Effector CD4-positive, alpha-beta T cell (primary cell): Measurements from ENCODE around the gene IL11RA.

Source experiments
- DNase-seq: peaks from one replicate; pipeline ENCODE4 v3.0.0-alpha.2; 2020

The IL11RA gene

GRCh38 chr9:34687276-34688030 lies 35.5 kb downstream of the IL11RA start:
- no peak for DNase-seq

- no peak for DNase-seq
These were observed 36.5 kb downstream of the IL11RA start for GRCh38 chr9:34688329-34689115.

DNA sequence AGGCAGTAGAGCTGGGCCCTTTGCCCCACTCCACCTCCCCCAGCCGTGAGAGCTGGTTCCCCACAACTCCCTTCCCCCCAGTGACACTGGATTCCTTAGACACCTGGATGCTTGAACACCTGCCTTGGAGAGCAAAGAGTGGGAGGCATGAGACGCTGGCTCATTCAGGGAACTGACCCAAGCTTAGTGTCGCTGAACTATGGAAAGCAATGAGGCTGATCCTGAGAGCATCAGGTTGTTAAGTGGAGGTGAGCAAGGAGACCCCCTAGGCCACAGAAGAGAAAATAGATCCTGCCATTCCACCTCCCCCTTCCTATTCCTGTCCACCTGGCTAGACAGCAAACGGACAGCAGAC lies 37.1 kb downstream of the IL11RA start:
- DNase-seq, result no peak

GRCh38 chr9:34689512-34689911 lies 37.5 kb downstream of the IL11RA start:
- no peak for DNase-seq

DNA sequence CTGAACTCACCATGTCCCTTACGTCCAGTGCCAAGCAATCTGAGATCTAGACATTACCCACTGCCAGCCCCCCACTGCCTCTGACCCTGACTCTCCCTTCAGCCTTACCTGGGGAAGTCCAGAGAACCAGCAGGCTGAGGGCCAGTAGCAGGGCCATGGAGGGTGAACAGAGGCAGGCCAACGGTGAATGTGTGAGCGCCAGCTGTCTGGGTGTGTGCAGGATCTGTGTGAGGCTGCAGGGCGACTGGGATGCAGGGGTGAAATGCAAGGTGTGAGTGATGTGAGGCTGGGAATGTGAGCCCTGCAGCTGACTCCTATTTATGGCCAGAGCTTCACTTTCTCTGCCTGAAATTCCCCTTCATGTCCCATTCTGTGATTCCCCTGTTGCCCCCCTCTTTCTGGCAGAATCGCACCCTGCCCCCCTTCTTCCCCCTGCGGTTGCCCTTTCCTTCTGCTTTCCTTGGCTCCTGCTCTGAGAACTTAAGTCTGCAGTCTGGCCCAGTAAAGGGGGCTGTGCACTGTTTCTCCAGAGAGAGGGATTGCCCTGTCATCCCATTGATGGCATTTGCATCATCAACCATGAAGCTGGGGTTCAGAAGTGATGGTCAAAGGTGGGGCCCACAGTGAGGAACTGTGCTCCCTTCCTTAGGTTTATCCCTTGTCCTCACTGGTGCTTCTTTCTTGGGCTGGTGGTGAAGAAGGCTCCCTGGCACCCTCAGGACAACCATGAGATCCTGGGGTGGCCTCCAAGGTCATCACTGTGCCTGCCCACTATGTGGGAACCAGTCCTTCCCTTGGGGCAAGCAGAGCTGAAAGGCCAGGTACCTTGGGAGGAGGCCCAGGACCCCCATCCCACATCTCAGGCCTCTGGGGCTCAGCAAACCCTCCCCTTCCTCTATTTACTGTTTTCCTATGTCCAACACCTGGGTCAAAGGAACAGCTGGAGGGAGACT lies 39.3 kb downstream of the IL11RA start, which contains the start of gene CCL19:
Gene CCL19, minus strand, starts transcription at position 294 of the 953 bp plus-strand sequence. Its CDS starts 137 bp downstream, at position 157.
- DNase-seq, result no peak

DNA sequence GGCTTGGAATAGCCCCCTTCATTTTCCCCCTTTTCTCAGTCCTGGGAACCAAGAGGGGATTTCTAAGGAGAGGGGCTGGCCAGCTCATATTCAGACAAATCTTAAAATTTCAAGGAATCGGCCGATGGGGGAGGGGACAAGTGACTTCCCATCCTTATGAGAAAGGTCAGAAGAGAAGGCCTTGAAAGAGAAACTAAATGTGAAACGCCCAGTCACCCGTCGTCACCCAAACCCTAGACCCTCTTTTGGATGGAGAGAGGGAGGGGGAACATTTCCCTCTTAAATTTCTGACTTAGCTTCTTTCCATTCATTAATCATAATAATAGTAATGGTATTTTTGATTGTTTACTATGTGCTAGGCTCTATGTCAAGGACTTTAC lies 39.9 kb downstream of the IL11RA start:
- no peak for DNase-seq

DNA sequence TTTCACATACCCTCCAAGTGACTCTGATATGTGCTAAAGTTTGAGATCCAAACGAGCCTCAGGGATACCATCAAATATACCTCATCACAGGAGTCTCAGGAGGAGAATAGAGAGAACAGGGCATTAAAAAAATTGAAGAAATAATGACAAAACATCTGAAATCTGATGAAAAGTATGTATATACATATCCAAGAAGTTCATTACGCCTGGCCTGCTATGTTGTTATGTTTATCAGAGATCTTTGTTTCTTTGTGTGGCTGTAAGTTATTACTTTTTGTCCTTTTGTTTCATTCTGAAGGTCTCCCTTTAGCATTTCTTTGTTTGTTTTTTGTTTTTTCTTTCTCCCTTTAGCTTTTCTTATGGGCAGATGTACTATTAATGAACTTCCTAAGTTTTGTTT lies 41.6 kb downstream of the IL11RA start:
- no peak for DNase-seq

DNA sequence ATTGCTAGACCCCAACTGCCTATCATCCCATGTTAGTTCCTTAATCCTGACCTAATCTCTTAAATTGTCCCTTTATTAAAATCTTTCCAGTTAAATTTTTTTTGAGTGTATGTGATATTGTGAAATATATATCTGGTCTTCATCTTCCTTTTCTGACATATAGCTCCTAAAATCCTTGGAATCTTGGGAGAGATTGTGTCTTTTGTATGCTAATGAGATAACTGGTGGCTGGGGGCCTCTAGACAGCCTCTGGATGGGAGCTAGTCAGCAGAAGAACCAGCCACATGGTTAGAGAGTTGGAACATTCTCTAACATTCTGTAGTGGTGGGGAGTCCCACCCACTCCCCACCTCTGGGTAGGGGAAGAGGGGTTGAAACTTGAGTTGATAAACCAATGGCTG lies 42.8 kb downstream of the IL11RA start:
- DNase-seq, result no peak

GRCh38 chr9:34701023-34701768 lies 49.2 kb downstream of the IL11RA start:
- DNase-seq, result peak; percentile 60

- peak; percentile 74 for DNase-seq
These were observed 50.1 kb downstream of the IL11RA start for GRCh38 chr9:34701769-34702736.

DNA sequence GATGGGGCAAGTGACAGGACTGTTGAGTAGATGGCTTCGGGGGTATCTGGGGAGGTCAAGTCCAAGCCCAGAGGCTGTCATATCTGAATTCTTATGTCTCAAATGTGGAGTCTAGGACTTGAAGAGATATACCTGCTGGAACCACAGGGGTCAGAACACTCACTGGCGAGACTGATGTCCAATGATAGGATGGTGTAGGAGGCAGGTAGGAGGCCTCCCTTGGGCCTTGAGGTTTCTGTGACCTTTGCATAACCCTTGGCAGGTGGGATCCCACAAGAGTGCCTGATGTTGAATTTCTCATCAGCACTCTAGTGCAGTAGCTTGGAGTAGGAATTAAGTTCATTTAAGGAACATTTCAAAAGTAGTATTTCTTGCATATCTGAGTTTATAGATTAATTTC lies 55.1 kb downstream of the IL11RA start:
- no peak for DNase-seq

- DNase-seq, result no peak
These were observed 57.4 kb downstream of the IL11RA start for GRCh38 chr9:34709196-34709978.

DNA sequence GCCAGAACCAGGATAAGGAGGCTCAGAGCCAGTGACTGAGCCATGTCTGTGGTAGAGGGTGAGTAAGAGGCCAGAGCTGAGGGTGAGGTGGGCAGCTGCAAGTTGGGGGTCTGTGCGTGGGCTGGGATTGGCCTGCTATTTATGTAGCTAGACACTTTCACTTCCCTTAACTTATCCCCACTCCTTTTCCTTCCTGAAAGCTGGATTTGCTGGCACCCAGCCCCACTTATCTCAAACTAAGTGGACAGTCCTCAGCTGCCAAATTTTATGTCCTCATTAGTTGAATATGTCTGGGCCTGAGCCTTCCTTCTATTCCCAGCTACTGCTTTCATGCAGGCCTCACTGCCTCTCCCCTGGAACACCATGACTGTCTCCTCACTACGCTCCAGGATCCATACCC lies 58.0 kb downstream of the IL11RA start, which contains the start of gene CCL21:
Gene CCL21, minus strand, starts transcription at position 114 of the 400 bp plus-strand sequence. Its CDS starts 70 bp downstream, at position 44.
- DNase-seq, result no peak
